Measurements from ENCODE around the gene ARAP1.
A peak's percentile ranks its signal among the peaks of the same experiment; 100 is the strongest.

Gene ARAP1

GRCh38 chr11:72639502-72640375 lies 112.5 kb downstream of the ARAP1 start:
- H2AK5ac ChIP-seq (ENCODE audit: low read length, severe bottlenecking), result no peak overlapping the region
- no peak overlapping the region for H3K9ac ChIP-seq (ENCODE audit: low read length)
- H3K14ac ChIP-seq (ENCODE audit: low read length in 2 of 2), result peak overlapping the region in 1 of 2 experiments; percentile 66
- no peak overlapping the region for H3K18ac ChIP-seq (ENCODE audit: low read depth in 1 of 2, low read length in 2 of 2)
- H3K4me2 ChIP-seq (ENCODE audit: low read length, poor library complexity, severe bottlenecking), result no peak overlapping the region
- no peak overlapping the region for H3K27ac ChIP-seq (ENCODE audit: low read length, poor library complexity, severe bottlenecking)
- no peak overlapping the region for H3K4me3 ChIP-seq (ENCODE audit: insufficient read depth in 1 of 2, low read depth in 1 of 2, low read length in 2 of 2)
- no peak overlapping the region for H3K4ac ChIP-seq (ENCODE audit: low read depth in 1 of 2, low read length in 2 of 2)
- no peaks in the 10 kb centered on the region for H3K36me3 ChIP-seq (ENCODE audit: control insufficient read depth in 1 of 2, insufficient read depth in 2 of 2, low read depth in 1 of 2, low read length in 2 of 2)
- H2BK12ac ChIP-seq (ENCODE audit: low read length in 2 of 2), result no peak overlapping the region
- H3K79me1 ChIP-seq (replicated peaks; ENCODE audit: low read length, poor library complexity, severe bottlenecking), result no peaks in the 10 kb centered on the region
- DNase-seq, result no peak
- no peak overlapping the region for H4K8ac ChIP-seq (ENCODE audit: low read length)
- H3K9me3 ChIP-seq (ENCODE audit: control insufficient read depth, low read length), result no peaks in the 10 kb centered on the region
- H2AFZ ChIP-seq (ENCODE audit: low read depth, low read length), result no peak overlapping the region
- no peak overlapping the region for H2BK15ac ChIP-seq (ENCODE audit: low read depth, poor library complexity, severe bottlenecking)
- H2BK5ac ChIP-seq (ENCODE audit: low read depth, low read length, poor library complexity, severe bottlenecking), result no peak overlapping the region
- peak overlapping the region in 1 of 2 experiments; percentile 35 for H3K23ac ChIP-seq (ENCODE audit: low read length in 2 of 2)
- H4K91ac ChIP-seq (ENCODE audit: low read length), result no peak overlapping the region
- H3K27me3 ChIP-seq (ENCODE audit: control insufficient read depth in 1 of 2, insufficient read depth in 1 of 2, low read length in 2 of 2), result peaks cover 69 to 74% of the 10 kb centered on the region in 2 experiments
- no peak overlapping the region for H2BK120ac ChIP-seq (ENCODE audit: low read depth, low read length)
- WGBS, result 78% methylated on average over 23 of the region's 23 CpGs
- H3K4me1 ChIP-seq (ENCODE audit: control insufficient read depth, insufficient read depth, low read depth, low read length), result peaks cover 19% of the 10 kb centered on the region

GRCh38 chr11:72637926-72638325 lies 114.3 kb downstream of the ARAP1 start:
- no peak overlapping the region for H3K4me3 ChIP-seq (ENCODE audit: insufficient read depth in 1 of 2, low read depth in 1 of 2, low read length in 2 of 2)
- no peak overlapping the region for H3K4ac ChIP-seq (ENCODE audit: low read depth in 1 of 2, low read length in 2 of 2)
- no peak overlapping the region for H2AK5ac ChIP-seq (ENCODE audit: low read length, severe bottlenecking)
- no peak overlapping the region for H2BK15ac ChIP-seq (ENCODE audit: low read depth, poor library complexity, severe bottlenecking)
- no peak overlapping the region for H2BK5ac ChIP-seq (ENCODE audit: low read depth, low read length, poor library complexity, severe bottlenecking)
- H3K9me3 ChIP-seq (ENCODE audit: control insufficient read depth, low read length), result peaks cover 6% of the 10 kb centered on the region
- H4K91ac ChIP-seq (ENCODE audit: low read length), result no peak overlapping the region
- 90% methylated on average over 8 of the region's 8 CpGs for WGBS
- H3K9ac ChIP-seq (ENCODE audit: low read length), result no peak overlapping the region
- H3K4me1 ChIP-seq (ENCODE audit: control insufficient read depth, insufficient read depth, low read depth, low read length), result peaks cover 10% of the 10 kb centered on the region
- H3K36me3 ChIP-seq (ENCODE audit: control insufficient read depth in 1 of 2, insufficient read depth in 2 of 2, low read depth in 1 of 2, low read length in 2 of 2), result no peaks in the 10 kb centered on the region
- no peak overlapping the region for H2BK12ac ChIP-seq (ENCODE audit: low read length in 2 of 2)
- H3K23ac ChIP-seq (ENCODE audit: low read length in 2 of 2), result no peak overlapping the region
- H2AFZ ChIP-seq (ENCODE audit: low read depth, low read length), result no peak overlapping the region
- H3K14ac ChIP-seq (ENCODE audit: low read length in 2 of 2), result no peak overlapping the region
- H3K79me1 ChIP-seq (replicated peaks; ENCODE audit: low read length, poor library complexity, severe bottlenecking), result no peaks in the 10 kb centered on the region
- H2BK120ac ChIP-seq (ENCODE audit: low read depth, low read length), result no peak overlapping the region
- H3K18ac ChIP-seq (ENCODE audit: low read depth in 1 of 2, low read length in 2 of 2), result no peak overlapping the region
- peaks cover 87 to 91% of the 10 kb centered on the region in 2 experiments for H3K27me3 ChIP-seq (ENCODE audit: control insufficient read depth in 1 of 2, insufficient read depth in 1 of 2, low read length in 2 of 2)
- H3K27ac ChIP-seq (ENCODE audit: low read length, poor library complexity, severe bottlenecking), result no peak overlapping the region
- H3K4me2 ChIP-seq (ENCODE audit: low read length, poor library complexity, severe bottlenecking), result no peak overlapping the region
- no peak for DNase-seq
- no peak overlapping the region for H4K8ac ChIP-seq (ENCODE audit: low read length)

GRCh38 chr11:72637198-72637597 lies 115.0 kb downstream of the ARAP1 start:
- Histone ChIP-seq H2AFZ (ENCODE audit: low read depth, low read length) (no peak overlapping the region), H3K27me3 (ENCODE audit: control insufficient read depth in 1 of 2, insufficient read depth in 1 of 2, low read length in 2 of 2) (peaks cover 91 to 98% of the 10 kb centered on the region in 2 experiments), H3K9ac (ENCODE audit: low read length) (no peak overlapping the region), H3K36me3 (ENCODE audit: control insufficient read depth in 1 of 2, insufficient read depth in 2 of 2, low read depth in 1 of 2, low read length in 2 of 2) (no peaks in the 10 kb centered on the region), H3K4me1 (ENCODE audit: control insufficient read depth, insufficient read depth, low read depth, low read length) (peaks cover 8% of the 10 kb centered on the region), H2BK5ac (ENCODE audit: low read depth, low read length, poor library complexity, severe bottlenecking) (no peak overlapping the region), H2BK15ac (ENCODE audit: low read depth, poor library complexity, severe bottlenecking) (no peak overlapping the region), H3K79me1 (replicated peaks; ENCODE audit: low read length, poor library complexity, severe bottlenecking) (no peaks in the 10 kb centered on the region), H2BK120ac (ENCODE audit: low read depth, low read length) (no peak overlapping the region), H3K18ac (ENCODE audit: low read depth in 1 of 2, low read length in 2 of 2) (no peak overlapping the region), H3K14ac (ENCODE audit: low read length in 2 of 2) (no peak overlapping the region), H3K23ac (ENCODE audit: low read length in 2 of 2) (no peak overlapping the region), H3K27ac (ENCODE audit: low read length, poor library complexity, severe bottlenecking) (no peak overlapping the region), H2BK12ac (ENCODE audit: low read length in 2 of 2) (no peak overlapping the region), H3K4ac (ENCODE audit: low read depth in 1 of 2, low read length in 2 of 2) (no peak overlapping the region), H3K9me3 (ENCODE audit: control insufficient read depth, low read length) (peaks cover 6% of the 10 kb centered on the region), H4K8ac (ENCODE audit: low read length) (no peak overlapping the region), H2AK5ac (ENCODE audit: low read length, severe bottlenecking) (no peak overlapping the region), H4K91ac (ENCODE audit: low read length) (no peak overlapping the region), H3K4me2 (ENCODE audit: low read length, poor library complexity, severe bottlenecking) (no peak overlapping the region), H3K4me3 (ENCODE audit: insufficient read depth in 1 of 2, low read depth in 1 of 2, low read length in 2 of 2) (no peak overlapping the region)
- WGBS, result 89% methylated on average over 1 of the region's 2 CpGs
- no peak for DNase-seq

GRCh38 chr11:72636376-72636775 lies 115.8 kb downstream of the ARAP1 start:
- Histone ChIP-seq H3K23ac (ENCODE audit: low read length in 2 of 2) (no peak overlapping the region), H2BK15ac (ENCODE audit: low read depth, poor library complexity, severe bottlenecking) (no peak overlapping the region), H4K8ac (ENCODE audit: low read length) (no peak overlapping the region), H3K4ac (ENCODE audit: low read depth in 1 of 2, low read length in 2 of 2) (no peak overlapping the region), H3K4me1 (ENCODE audit: control insufficient read depth, insufficient read depth, low read depth, low read length) (peaks cover 7% of the 10 kb centered on the region), H2AK5ac (ENCODE audit: low read length, severe bottlenecking) (no peak overlapping the region), H2BK12ac (ENCODE audit: low read length in 2 of 2) (no peak overlapping the region), H3K27me3 (ENCODE audit: control insufficient read depth in 1 of 2, insufficient read depth in 1 of 2, low read length in 2 of 2) (peaks cover 87 to 95% of the 10 kb centered on the region in 2 experiments), H3K18ac (ENCODE audit: low read depth in 1 of 2, low read length in 2 of 2) (no peak overlapping the region), H3K14ac (ENCODE audit: low read length in 2 of 2) (peak overlapping the region in 1 of 2 experiments; percentile 14), H2BK5ac (ENCODE audit: low read depth, low read length, poor library complexity, severe bottlenecking) (no peak overlapping the region), H3K9ac (ENCODE audit: low read length) (no peak overlapping the region), H3K4me3 (ENCODE audit: insufficient read depth in 1 of 2, low read depth in 1 of 2, low read length in 2 of 2) (no peak overlapping the region), H4K91ac (ENCODE audit: low read length) (no peak overlapping the region), H2BK120ac (ENCODE audit: low read depth, low read length) (no peak overlapping the region), H3K79me1 (replicated peaks; ENCODE audit: low read length, poor library complexity, severe bottlenecking) (no peaks in the 10 kb centered on the region), H3K27ac (ENCODE audit: low read length, poor library complexity, severe bottlenecking) (no peak overlapping the region), H3K36me3 (ENCODE audit: control insufficient read depth in 1 of 2, insufficient read depth in 2 of 2, low read depth in 1 of 2, low read length in 2 of 2) (no peaks in the 10 kb centered on the region), H2AFZ (ENCODE audit: low read depth, low read length) (no peak overlapping the region), H3K9me3 (ENCODE audit: control insufficient read depth, low read length) (peaks cover 6% of the 10 kb centered on the region), H3K4me2 (ENCODE audit: low read length, poor library complexity, severe bottlenecking) (no peak overlapping the region)
- 69% methylated on average over 3 of the region's 3 CpGs for WGBS
- DNase-seq, result no peak

All from mesenchymal stem cell (in vitro differentiated cells and primary cell).